Embryonic facial prominence (tissue), 1 donor: Measurements from ENCODE around the gene CCDC57.

ENCODE experiments used
- DNase-seq: peaks from one replicate; pipeline ENCODE4 v3.0.0-alpha.2; 2016; ENCODE audit errors: extremely low spot score

Gene CCDC57

DNA sequence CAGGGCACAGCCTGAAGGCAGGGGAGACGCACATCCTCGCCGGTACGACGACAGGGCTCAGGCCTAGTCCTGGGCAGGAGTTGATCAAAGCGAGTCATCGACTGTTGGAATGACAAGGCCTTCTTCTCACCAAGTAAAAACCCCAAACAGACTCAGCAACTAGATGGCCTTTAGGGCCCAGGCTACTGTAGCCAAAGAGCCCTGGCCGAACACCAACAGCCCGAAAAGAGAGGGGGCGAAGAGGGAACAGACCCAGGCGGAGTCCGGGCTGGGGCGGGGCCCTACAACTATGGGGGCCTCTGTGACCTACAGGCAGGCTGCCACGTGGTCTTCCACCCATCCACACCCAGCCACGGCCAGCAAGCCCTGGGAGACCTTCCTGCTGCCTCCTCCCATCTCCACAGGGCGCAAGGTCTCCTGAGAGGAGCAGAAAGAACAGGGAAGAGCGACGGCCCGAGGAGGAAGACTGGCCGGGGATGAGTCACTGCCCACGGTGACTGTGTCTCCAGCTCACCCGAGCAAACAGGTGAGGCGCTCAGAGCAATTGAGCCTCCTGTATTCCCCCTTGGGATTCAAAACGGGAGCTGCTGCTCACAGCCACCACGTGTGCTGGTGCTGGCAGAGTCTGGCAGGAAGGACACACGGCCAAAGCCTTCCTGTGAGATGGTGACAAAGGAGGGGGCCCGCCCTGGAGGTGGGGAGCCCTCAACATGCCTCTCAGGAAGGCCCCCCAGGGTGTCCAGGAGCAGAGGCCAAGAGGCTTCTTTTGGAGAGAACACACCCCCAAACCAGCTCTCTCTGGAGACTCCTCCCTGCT is 33.9 kb upstream of the CCDC57 start:
- DNase-seq = no peak

DNA sequence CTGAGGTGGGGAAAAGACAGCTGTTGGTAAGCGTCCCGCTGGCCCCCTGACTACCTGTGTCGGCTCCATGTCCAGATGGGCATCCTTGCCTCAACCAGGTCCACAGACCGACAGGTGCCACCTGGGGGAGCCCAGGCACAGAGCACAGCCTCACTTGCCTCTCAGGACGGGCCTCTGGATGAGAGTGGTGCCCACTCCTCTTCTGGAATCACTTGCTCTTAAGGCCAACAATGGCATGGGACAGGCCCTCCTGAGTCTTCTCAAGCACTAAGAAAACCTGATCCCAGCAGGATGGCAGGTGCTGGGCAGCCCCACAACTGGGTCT is 33.4 kb upstream of the CCDC57 start:
- DNase-seq = no peak

GRCh38 chr17:82245134-82246039 is 32.7 kb upstream of the CCDC57 start:
- no peak for DNase-seq

- no peak for DNase-seq
These were observed 31.9 kb upstream of the CCDC57 start for GRCh38 chr17:82244413-82245133.

DNA sequence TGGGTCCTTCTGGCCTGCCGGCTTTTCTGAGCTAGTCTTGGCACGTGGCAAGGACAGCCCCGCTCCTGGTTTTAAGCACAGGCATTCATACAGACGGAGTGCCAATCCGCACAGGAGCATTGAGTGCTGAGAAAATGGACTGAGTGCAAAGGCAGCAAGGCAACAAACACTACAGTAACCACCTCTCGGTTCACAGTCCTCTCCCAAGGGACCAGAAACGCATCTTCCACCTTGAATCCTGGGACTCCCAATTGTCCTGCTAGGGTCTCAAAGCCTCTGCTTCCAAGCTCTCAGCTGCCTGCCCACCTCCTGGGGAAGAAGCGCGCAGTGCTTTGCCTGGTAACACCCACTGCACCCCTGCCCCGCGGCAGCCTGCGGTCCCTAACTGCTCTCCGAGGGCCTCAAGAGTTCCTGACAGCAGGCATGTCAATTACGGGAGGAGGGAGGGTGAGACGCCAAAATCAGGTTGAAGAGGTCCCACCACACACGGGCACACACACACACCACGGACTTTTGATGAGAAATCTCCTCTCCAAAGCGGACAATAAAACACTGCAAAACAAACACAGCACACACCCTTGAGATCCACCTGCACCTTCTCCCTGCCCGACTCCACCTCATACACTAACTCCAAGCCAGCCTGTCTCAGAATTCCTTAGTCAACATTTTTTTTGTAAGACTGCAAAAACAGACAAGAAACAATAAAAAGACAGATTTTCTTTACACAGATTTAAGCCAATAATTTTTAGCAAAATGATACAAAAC is 31.2 kb upstream of the CCDC57 start:
- no peak for DNase-seq

GRCh38 chr17:82242977-82243647 is 30.5 kb upstream of the CCDC57 start:
- no peak for DNase-seq

- DNase-seq = no peak
These were observed 30.0 kb upstream of the CCDC57 start for GRCh38 chr17:82242698-82242976.

- no peak for DNase-seq
These were observed 29.5 kb upstream of the CCDC57 start for GRCh38 chr17:82241926-82242697.

DNA sequence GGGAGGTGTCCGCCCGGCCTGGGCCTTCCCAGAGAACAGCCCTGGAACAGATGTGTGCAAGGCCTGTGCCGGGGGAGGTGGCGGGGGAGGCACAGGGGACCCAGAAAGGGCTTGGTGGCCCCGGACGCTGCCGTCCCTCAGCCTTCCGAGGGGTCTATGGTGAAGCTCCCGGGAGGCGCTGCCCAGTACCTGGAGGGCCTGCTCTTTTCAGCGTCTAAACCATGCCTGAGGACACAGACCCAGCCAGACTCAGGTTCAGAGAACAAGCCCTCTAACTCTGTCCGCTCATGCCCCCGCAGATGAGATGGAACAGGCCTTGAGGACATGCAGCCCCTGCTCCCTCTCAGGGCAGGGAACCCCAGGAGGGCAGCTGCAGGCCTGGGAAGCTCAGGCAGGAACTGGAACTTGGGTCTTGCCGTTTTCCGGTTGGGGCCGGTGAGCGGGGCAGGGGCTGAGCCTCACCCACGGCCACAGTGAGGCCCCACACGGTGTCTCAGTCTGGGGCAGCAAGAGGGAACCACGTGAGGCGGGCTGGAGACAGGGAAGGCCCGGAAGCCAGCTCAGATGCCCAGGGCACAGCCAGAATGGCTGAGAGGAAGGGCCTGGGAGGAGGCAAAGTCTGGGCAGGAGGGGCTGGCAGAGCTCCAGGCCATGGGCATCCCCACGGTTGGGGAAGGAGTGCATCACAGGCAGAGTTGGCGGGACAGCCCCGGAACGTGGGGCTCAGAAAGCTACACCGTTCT is 28.7 kb upstream of the CCDC57 start:
- DNase-seq = no peak

GRCh38 chr17:82240506-82241182 is 28.0 kb upstream of the CCDC57 start:
- no peak for DNase-seq

DNA sequence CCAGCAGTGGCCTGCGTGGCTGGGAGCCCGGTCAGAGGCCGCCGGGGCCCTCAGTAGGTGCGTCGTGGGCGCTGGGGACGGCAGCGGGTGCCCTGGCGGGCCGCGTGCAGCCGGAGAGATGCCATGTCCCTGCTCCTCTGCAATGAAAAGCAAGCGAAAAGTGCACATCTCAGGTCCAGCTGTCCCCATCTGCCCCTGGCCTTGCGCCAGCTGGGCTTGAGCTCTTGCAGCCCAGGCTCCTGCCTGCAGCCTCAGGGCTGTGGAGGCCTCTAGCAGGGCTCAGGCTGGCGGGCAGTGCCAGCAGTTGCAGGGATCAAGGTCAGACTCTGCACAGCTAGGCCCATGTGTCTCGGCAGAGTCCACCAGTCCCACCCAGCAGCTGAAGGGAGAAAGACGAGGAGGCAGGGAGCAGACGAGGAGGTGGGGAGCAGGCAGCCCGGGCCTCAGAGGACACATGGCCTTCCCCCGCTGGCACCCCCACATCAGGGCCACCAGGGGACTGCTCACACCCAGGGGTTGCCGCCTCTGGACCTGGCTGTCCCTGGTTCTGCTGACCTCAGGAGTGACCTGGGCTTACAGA is 27.4 kb upstream of the CCDC57 start:
- DNase-seq = no peak

DNA sequence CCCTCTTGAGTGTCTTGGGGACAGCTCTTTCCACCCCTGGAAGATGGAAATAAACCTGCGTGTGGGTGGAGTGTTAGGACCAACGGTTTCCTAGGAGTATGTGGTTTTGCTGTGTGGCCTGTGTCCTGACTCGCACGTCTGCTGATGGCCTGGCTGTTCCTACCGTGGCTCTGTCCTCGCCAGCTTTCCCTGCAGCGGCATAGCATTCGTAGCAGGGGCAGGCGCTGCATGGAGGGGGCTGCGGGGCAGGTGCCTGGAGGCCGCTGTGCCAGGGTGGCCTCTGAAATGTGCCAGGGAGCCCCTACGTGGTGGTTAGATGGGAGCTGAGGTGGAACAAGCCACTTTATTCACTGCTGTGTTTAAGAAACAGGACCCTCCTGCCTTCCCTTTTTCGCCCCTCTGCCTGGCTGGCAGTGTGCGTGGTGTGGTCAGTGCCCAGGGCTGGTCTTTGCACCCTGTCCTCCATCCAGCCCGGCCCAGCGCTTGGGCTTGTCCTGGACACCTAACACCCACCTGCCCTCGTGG is 26.8 kb upstream of the CCDC57 start:
- DNase-seq = no peak

GRCh38 chr17:82238472-82239201 is 26.0 kb upstream of the CCDC57 start:
- DNase-seq = no peak

DNA sequence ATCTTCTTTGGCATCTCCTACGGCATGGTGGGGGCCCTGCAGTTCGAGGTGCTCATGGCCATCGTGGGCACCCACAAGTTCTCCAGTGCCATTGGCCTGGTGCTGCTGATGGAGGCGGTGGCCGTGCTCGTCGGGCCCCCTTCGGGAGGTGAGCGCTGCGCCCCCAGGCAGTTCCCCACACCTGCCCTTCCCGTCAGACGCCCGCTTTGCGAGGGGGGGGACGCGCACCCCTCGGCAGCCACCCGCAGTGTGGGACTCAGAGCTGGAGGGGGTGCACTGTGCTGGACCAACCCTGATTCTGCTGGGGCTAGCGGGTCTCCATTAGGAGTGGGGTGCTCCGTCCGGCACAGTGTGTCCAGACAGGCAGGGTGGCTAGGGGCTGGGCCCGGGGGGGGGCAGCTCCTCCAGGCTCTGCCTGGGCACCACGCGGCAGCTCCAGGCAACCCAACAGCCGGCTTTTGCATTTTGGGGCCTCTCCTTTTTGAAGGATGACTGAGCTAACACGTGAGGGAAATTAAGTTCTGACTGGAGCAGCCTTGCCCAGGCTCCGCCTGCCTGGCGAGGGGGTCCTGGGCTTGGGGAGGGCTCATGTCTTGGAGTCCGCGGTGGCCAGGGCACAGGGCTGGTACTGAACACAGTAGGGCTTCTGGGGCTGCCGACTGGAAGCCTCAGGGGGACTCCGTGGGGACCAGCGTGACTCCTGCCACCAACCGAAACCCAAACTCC is 25.3 kb upstream of the CCDC57 start:
- no peak for DNase-seq

- DNase-seq = no peak
These were observed 24.6 kb upstream of the CCDC57 start for GRCh38 chr17:82237083-82237745.

DNA sequence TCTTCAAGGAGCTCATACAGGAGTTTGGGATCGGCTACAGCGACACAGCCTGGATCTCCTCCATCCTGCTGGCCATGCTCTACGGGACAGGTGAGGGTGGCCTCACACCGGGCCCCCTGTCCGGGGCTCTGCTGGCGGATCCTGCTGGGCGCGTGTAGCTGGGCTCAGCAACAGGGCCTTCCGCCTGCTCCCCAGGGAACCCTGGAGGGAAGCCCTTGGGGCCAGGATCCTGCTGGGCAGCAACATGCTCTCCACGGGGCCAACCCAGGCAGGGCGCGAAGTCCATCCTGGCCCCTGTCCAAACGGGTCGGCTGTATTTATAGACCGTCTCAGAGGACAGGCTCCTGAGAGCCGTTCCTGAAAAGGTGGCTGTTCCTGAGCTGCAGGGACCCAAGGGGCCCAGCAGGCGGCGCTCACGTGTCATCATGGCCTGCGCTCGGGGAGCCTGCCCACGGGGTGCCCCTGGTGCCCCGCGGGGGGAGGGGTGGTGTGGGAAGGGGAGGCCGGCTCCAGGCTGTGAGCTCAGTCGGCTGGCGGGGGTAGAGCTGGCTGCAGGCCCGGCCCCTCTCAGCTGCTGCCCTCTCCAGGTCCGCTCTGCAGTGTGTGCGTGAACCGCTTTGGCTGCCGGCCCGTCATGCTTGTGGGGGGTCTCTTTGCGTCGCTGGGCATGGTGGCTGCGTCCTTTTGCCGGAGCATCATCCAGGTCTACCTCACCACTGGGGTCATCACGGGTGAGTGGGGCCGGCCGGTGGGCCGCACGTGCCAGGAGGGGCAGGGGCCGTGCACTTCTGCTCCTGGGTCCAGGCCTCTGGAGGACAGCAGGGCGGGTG is 23.7 kb upstream of the CCDC57 start:
- DNase-seq = no peak
